HepG2 (cell line): Measurements from ENCODE around the gene DLG2. TPM values are rescaled to one million over a fixed set of nuclear protein-coding genes. Genes with fewer than 3 reads are reported as not detected.
A peak's percentile ranks its signal among the peaks of the same experiment; 100 is the strongest.

ENCODE experiments used
- ATAC-seq: fragments of 200-7000 bp; cut with Tn5 transposase; 3 replicates; pipeline ENCODE4 v1.9.1; 2020; ENCODE audit warnings: mild to moderate bottlenecking, moderate library complexity
- BruUV-seq: library from RNA; stranded (reverse); fragments of 400-500 nt; replicated peaks from 2 replicates; lab custom pipeline; 2021; lab: Mats Ljungman, UMichigan
- CTCF ChIA-PET: fragments of 300-600 bp; formaldehyde crosslinking; extraction: SDS; loops from one replicate; lab custom pipeline; 2021; ENCODE audit warnings: low total read pairs, inconsistent platforms, low intra/inter-chr PET ratio; lab: Yijun Ruan, JAX
- POLR2A ChIA-PET: fragments of 350-600 bp; sonication (Branson Sonifier 250); formaldehyde crosslinking; loops from one replicate; lab custom pipeline; 2020; ENCODE audit warnings: antibody characterized with exemption, inconsistent platforms; lab: Yijun Ruan, JAX
- DNase-seq: peaks from one replicate; pipeline ENCODE4 v3.0.0-alpha.2; 2015; ENCODE audit warnings: low spot score
- FAIRE-seq: peaks from 3 replicates; lab custom pipeline; 2011; peaks lifted over from hg19 to GRCh38; lab: Jason Lieb, UNC
- H2AFZ ChIP-seq: one replicate; pipeline ENCODE4 v1.6.1; 2011; ENCODE audit warnings: low read length, inconsistent platforms
- H3K27ac ChIP-seq: fragments of 300-600 bp; 3 replicates; pipeline ENCODE4 v1.8.0; 2011; ENCODE audit warnings: mixed run types, mild to moderate bottlenecking, mixed read lengths, low read length, inconsistent platforms; ENCODE audit not compliant: insufficient read depth; ENCODE audit errors: extremely low read length
- H3K27me3 ChIP-seq, 2 experiments: fragments of 200-600 bp in 1 of 2; 2 replicates in 1 of 2; 3 replicates in 1 of 2; pipeline versions ENCODE4 v1.6.0 to v1.8.0; 2011; ENCODE audit warnings: low read length in 2 of 2, mild to moderate bottlenecking in 2 of 2, moderate library complexity in 2 of 2, inconsistent platforms in 1 of 2; ENCODE audit not compliant: insufficient read depth in 2 of 2, control insufficient read depth in 1 of 2
- H3K36me3 ChIP-seq, 2 experiments: fragments of 200-600 bp in 1 of 2; replicated peaks in 1 of 2; 2 replicates in 1 of 2; 3 replicates in 1 of 2; pipeline versions ENCODE4 v1.5.1 to v1.8.0; 2011; ENCODE audit warnings: low read length in 2 of 2, inconsistent platforms in 1 of 2; ENCODE audit not compliant: insufficient read depth in 2 of 2, control insufficient read depth in 1 of 2
- H3K4me1 ChIP-seq: 2 replicates; pipeline ENCODE4 v1.5.1; 2012; ENCODE audit warnings: low read length, inconsistent platforms; ENCODE audit not compliant: insufficient read depth
- H3K4me2 ChIP-seq: 2 replicates; pipeline ENCODE4 v1.6.0; 2011; ENCODE audit warnings: low read depth, low read length, inconsistent platforms
- H3K4me3 ChIP-seq, 3 experiments: fragments of 200-600 bp in 1 of 3; sonication (generic), shearing (Covaris generic) in 1 of 3; replicated peaks in 1 of 3; 2 replicates each; pipeline ENCODE4 v1.5.1; 2011 to 2016; ENCODE audit warnings: low read length in 3 of 3, inconsistent platforms in 2 of 3, low read depth in 2 of 3, mild to moderate bottlenecking in 2 of 3, control low read depth in 1 of 3, mixed read lengths in 1 of 3; ENCODE audit not compliant: insufficient read depth in 1 of 3
- H3K79me2 ChIP-seq: one replicate; pipeline ENCODE4 v1.6.1; 2011; ENCODE audit warnings: low read length, inconsistent platforms; ENCODE audit not compliant: insufficient read depth
- H3K9ac ChIP-seq: 2 replicates; pipeline ENCODE4 v1.6.0; 2011; ENCODE audit warnings: mild to moderate bottlenecking, low read depth, low read length, inconsistent platforms; ENCODE audit not compliant: insufficient read depth
- H3K9me3 ChIP-seq: 2 replicates; pipeline ENCODE4 v1.5.1; 2012; ENCODE audit warnings: mild to moderate bottlenecking, low read length
- H4K20me1 ChIP-seq: 2 replicates; pipeline ENCODE4 v1.6.0; 2011; ENCODE audit warnings: inconsistent platforms, mild to moderate bottlenecking, low read length, moderate library complexity; ENCODE audit not compliant: insufficient read depth
- BCL6 ChIP-seq: IDR thresholded peaks from 2 replicates; pipeline ENCODE4 v1.6.1; 2016; ENCODE audit warnings: missing genetic modification reagents, missing compliant biosample characterization
- HMG20A ChIP-seq: IDR thresholded peaks from 2 replicates; pipeline ENCODE4 v1.6.1; 2016; ENCODE audit warnings: borderline replicate concordance
- MAZ ChIP-seq, 2 experiments: sonication (generic) in 1 of 2; formaldehyde crosslinking in 1 of 2; IDR thresholded peaks; 2 replicates each; pipeline versions ENCODE4 v1.5.0 to v1.6.1; 2012 to 2020; ENCODE audit warnings: low read depth in 2 of 2, mild to moderate bottlenecking in 2 of 2, borderline replicate concordance in 1 of 2, improper control_type of control experiment in 1 of 2, low read length in 1 of 2, missing genetic modification reagents in 1 of 2, moderate library complexity in 1 of 2
- MIER2 ChIP-seq: IDR thresholded peaks from 2 replicates; pipeline ENCODE4 v1.6.1; 2016; ENCODE audit warnings: missing biosample characterization, missing genetic modification reagents
- NR2C2 ChIP-seq: sonication (generic); formaldehyde crosslinking; IDR thresholded peaks from 2 replicates; pipeline ENCODE4 v1.4.0; 2020; ENCODE audit warnings: missing genetic modification reagents, mild to moderate bottlenecking, moderate library complexity, borderline replicate concordance
- PRMT3 ChIP-seq: sonication (generic); formaldehyde crosslinking; IDR thresholded peaks from 2 replicates; pipeline ENCODE4 v1.8.1; 2022; ENCODE audit warnings: low read depth, mild to moderate bottlenecking, moderate library complexity, missing genetic modification reagents, borderline replicate concordance
- RNF2 ChIP-seq: fragments of 450-650 bp; conservative IDR thresholded peaks from 2 replicates; pipeline ENCODE4 v1.6.1; 2016; ENCODE audit warnings: low read depth
- SOX13 ChIP-seq, 3 experiments: fragments of 450-650 bp in 1 of 3; sonication (generic) in 1 of 3; formaldehyde crosslinking in 1 of 3; IDR thresholded peaks in 2 of 3; conservative IDR thresholded peaks in 1 of 3; 2 replicates each; pipeline versions ENCODE4 v1.5.0 to v1.6.1; 2016 to 2020; ENCODE audit warnings: antibody characterized with exemption in 1 of 3, mild to moderate bottlenecking in 1 of 3, missing compliant biosample characterization in 1 of 3, missing genetic modification reagents in 1 of 3, moderate library complexity in 1 of 3
- SRSF4 ChIP-seq: fragments of 200-400 bp; formaldehyde crosslinking; IDR thresholded peaks from one replicate; pipeline ENCODE4 v1.6.1; 2018; ENCODE audit warnings: mild to moderate bottlenecking, low read depth, low read length, moderate library complexity; ENCODE audit not compliant: poor library complexity, severe bottlenecking
- ZBTB7A ChIP-seq: sonication (generic); formaldehyde crosslinking; IDR thresholded peaks from 2 replicates; pipeline ENCODE4 v1.8.0; 2022; ENCODE audit warnings: mild to moderate bottlenecking, missing genetic modification reagents
- ZNF333 ChIP-seq: sonication (generic); formaldehyde crosslinking; IDR thresholded peaks from 2 replicates; pipeline ENCODE4 v1.4.0; 2020; ENCODE audit warnings: mild to moderate bottlenecking, missing genetic modification reagents, borderline replicate concordance
- ZNF446 ChIP-seq: sonication (generic); formaldehyde crosslinking; IDR thresholded peaks from 2 replicates; pipeline ENCODE4 v1.5.0; 2020; ENCODE audit warnings: mild to moderate bottlenecking, missing genetic modification reagents
- ZNF567 ChIP-seq: sonication (generic); formaldehyde crosslinking; IDR thresholded peaks from 2 replicates; pipeline ENCODE4 v1.8.1; 2023; ENCODE audit warnings: mild to moderate bottlenecking, missing genetic modification reagents, borderline replicate concordance
- ZNF7 ChIP-seq: IDR thresholded peaks from 2 replicates; pipeline ENCODE4 v1.6.1; 2016; ENCODE audit warnings: missing biosample characterization, missing genetic modification reagents
- ZNF770 ChIP-seq: sonication (generic); formaldehyde crosslinking; IDR thresholded peaks from 2 replicates; pipeline ENCODE4 v1.5.0; 2020; ENCODE audit warnings: mild to moderate bottlenecking, missing genetic modification reagents
- WGBS: methylation state at CpG from one replicate; pipeline ENCODE4 v1.1.6; 2017; ENCODE audit warnings: low lambda C conversion rate; 5-methylcytosine and 5-hydroxymethylcytosine counted together
- in situ Hi-C: cut with HindIII; loops from 2 replicates; pipeline ENCODE4 v1.10.0; 2017; ENCODE audit warnings: low pct_unique_long_range_greater_than_20kb; ENCODE audit not compliant: extremely low pct_ligation_motif_present
- intact Hi-C: fragments of 100-400 bp; cut with micrococcal nuclease; formaldehyde crosslinking; loops from one replicate; pipeline ENCODE4 v1.10.0; 2022; ENCODE audit not compliant: unreplicated experiment
- polyA plus RNA-seq, 8 experiments: library from polyadenylated mRNA; depleted of rRNA in 3 of 8; stranded (reverse) in 7 of 8; unstranded in 1 of 8; fragments of >200 nt; fragmentation: Illumina TruSeq in 4 of 8; extraction: Trizol in 4 of 8; gene quantifications; 2 replicates each; pipeline versions ENCODE4 v1.2.1 to v1.2.3, GENCODE V29; 2011 to 2016; ENCODE audit warnings: low read depth in 4 of 8, missing spikeins in 1 of 8, mixed read lengths in 1 of 8; ENCODE audit not compliant: insufficient read depth in 1 of 8
- total RNA-seq, 5 experiments: library from RNA; depleted of rRNA; stranded (reverse); fragments of >200 nt; fragmentation: Illumina TruSeq; extraction: Trizol; gene quantifications; 2 replicates each; pipeline ENCODE4 v1.2.3, GENCODE V29; 2016; ENCODE audit warnings: low read depth in 1 of 5
- TF ChIP-seq, protein P1 (sequence below): sonication (generic); formaldehyde crosslinking; IDR thresholded peaks from 2 replicates; pipeline ENCODE4 v1.4.0; 2020; ENCODE audit warnings: missing genetic modification reagents

The DLG2 gene
- total and polyA plus RNA-seq, 2 of the 13 experiments (the other 11 are each of a cell fraction or from before 2014, with no cell fraction given), result 0.46 to 1.0 TPM

GRCh38 chr11:85187992-85188391 is 439.2 kb downstream of the DLG2 start:
- intact Hi-C loops (no loop called here), in situ Hi-C loops (no loop called here)
- BruUV-seq, result no TSS peak
- H3K36me3 ChIP-seq, result no peaks in the 10 kb centered on the region
- H3K4me3 ChIP-seq, result no peak overlapping the region
- WGBS, result 4% methylated on average over 1 of the region's 1 CpG
- H3K4me2 ChIP-seq, result no peak overlapping the region
- peak; percentile 37 for FAIRE-seq
- ChIA-PET CTCF (no interaction called here), POLR2A (no interaction called here)
- H4K20me1 ChIP-seq, result no peaks in the 10 kb centered on the region
- H3K27me3 ChIP-seq, result no peaks in the 10 kb centered on the region
- peak; percentile 56 for DNase-seq
- no peaks in the 10 kb centered on the region for H3K79me2 ChIP-seq
- no peak overlapping the region for H3K9ac ChIP-seq
- no peaks in the 10 kb centered on the region for H3K9me3 ChIP-seq
- ATAC-seq, result peak; percentile 75
- peaks cover 10% of the 10 kb centered on the region for H3K4me1 ChIP-seq
- TF ChIP-seq HMG20A (no peak), ZNF446 (no peak), SOX13 (IDR thresholded peaks at IDR 0.05) (no peak), SOX13 (CRISPR knock-in tag; conservative IDR thresholded peaks at IDR 0.05 in 1 of 2, IDR thresholded peaks at IDR 0.05 in 1 of 2) (0 out of 4 replicates have a peak, but pooled peaks of 1 of the 2 experiments have one; percentile 8), ZNF333 (no peak), BCL6 (CRISPR knock-in tag) (peak; percentile 56)
- TF ChIP-seq, protein P1, sequence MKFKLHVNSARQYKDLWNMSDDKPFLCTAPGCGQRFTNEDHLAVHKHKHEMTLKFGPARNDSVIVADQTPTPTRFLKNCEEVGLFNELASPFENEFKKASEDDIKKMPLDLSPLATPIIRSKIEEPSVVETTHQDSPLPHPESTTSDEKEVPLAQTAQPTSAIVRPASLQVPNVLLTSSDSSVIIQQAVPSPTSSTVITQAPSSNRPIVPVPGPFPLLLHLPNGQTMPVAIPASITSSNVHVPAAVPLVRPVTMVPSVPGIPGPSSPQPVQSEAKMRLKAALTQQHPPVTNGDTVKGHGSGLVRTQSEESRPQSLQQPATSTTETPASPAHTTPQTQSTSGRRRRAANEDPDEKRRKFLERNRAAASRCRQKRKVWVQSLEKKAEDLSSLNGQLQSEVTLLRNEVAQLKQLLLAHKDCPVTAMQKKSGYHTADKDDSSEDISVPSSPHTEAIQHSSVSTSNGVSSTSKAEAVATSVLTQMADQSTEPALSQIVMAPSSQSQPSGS (CRISPR knock-in tag), result no peak
- H3K27ac ChIP-seq, result no peak overlapping the region
- no peak overlapping the region for H2AFZ ChIP-seq

DNA sequence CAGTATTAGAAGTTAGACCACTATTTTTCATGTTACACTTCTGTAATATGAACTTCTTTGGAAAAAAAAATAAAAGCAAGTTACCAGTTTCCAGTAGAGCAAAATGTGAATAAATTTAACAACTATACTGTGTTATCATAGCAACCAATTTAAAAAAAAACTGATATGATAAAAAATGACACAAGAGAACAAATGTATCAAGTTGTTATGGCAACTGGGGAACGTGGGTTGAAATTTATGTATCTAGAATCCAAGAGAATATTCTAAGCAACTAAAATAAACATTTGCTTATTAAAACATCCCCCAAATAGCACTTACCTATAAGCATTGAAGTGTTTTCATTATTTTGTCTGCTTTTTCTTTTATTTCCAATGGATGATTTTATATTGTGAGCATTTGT is 442.4 kb downstream of the DLG2 start:
- H3K27me3 ChIP-seq, result no peaks in the 10 kb centered on the region
- intact Hi-C loops (no loop called here), in situ Hi-C loops (no loop called here)
- ChIA-PET POLR2A (no interaction called here), CTCF (no interaction called here)
- H3K9me3 ChIP-seq, result no peaks in the 10 kb centered on the region
- H3K4me2 ChIP-seq, result no peak overlapping the region
- no peak for ATAC-seq
- FAIRE-seq, result no peak
- WGBS, result 0% methylated on average over 1 of the region's 1 CpG
- DNase-seq, result no peak
- no peak overlapping the region for H3K27ac ChIP-seq
- peaks cover 10% of the 10 kb centered on the region for H3K4me1 ChIP-seq
- BruUV-seq, result no TSS peak
- no peaks in the 10 kb centered on the region for H3K79me2 ChIP-seq
- no peaks in the 10 kb centered on the region for H3K36me3 ChIP-seq
- no peak overlapping the region for H3K4me3 ChIP-seq
- no peaks in the 10 kb centered on the region for H4K20me1 ChIP-seq
- H3K9ac ChIP-seq, result no peak overlapping the region
- no peak overlapping the region for H2AFZ ChIP-seq
- TF ChIP-seq MAZ (IDR thresholded peaks at IDR 0.05; ENCODE audit: borderline replicate concordance, low read depth, low read length) (no peak), MAZ (CRISPR knock-in tag; IDR thresholded peaks at IDR 0.05; ENCODE audit: low read depth) (no peak), RNF2 (no peak), SRSF4 (no peak), ZBTB7A (CRISPR knock-in tag) (no peak), PRMT3 (CRISPR knock-in tag) (no peak), ZNF770 (no peak), ZNF567 (CRISPR knock-in tag) (no peak), ZNF7 (CRISPR knock-in tag) (no peak), NR2C2 (CRISPR knock-in tag) (no peak), BCL6 (CRISPR knock-in tag) (no peak), MIER2 (CRISPR knock-in tag) (no peak)
